ENCODE results near the gene TAF11L3.
"Not testable (repeated sequence)": the region's sequence is repeated elsewhere in the genome, so short reads cannot be mapped to it uniquely, and the experiment has no call there.

- not testable (repeated sequence) for TF ChIP-seq CTCF (IDR thresholded peaks at IDR 0.05; ENCODE audit: low read depth, low read length, poor library complexity, severe bottlenecking); EZH2phosphoT487 (IDR thresholded peaks at IDR 0.05; ENCODE audit: borderline replicate concordance, low read length)
Observed at GRCh38 chr5:17497931-17498330, 20.2 kb upstream of the TAF11L3 start, which contains the start of gene TAF11L2.
